Panc1 (cell line): Measurements from ENCODE around the gene CCDC85C. TPM values are rescaled to one million over a fixed set of nuclear protein-coding genes. Genes with fewer than 3 reads are reported as not detected.

Experiments used
- ATAC-seq: fragments of 200-7000 bp; cut with Tn5 transposase; 2 replicates; pipeline ENCODE4 v1.9.1; 2020; ENCODE audit warnings: mild to moderate bottlenecking, moderate library complexity
- BruUV-seq: library from RNA; stranded (reverse); fragments of 400-500 nt; replicated peaks from 2 replicates; lab custom pipeline; 2021; lab: Mats Ljungman, UMichigan
- CTCF ChIA-PET: fragments of 300-600 bp; sonication (Branson Sonifier 250); formaldehyde crosslinking; loops from one replicate; lab custom pipeline; 2022; ENCODE audit warnings: antibody characterized with exemption; lab: Charles Lee
- POLR2A ChIA-PET: fragments of 300-600 bp; sonication (Branson Sonifier 250); formaldehyde crosslinking; loops from one replicate; lab custom pipeline; 2022; ENCODE audit warnings: antibody characterized with exemption; lab: Charles Lee
- DNase-seq: peaks from one replicate; pipeline ENCODE4 v3.0.0-alpha.2; 2010; ENCODE audit warnings: low read depth, low spot score
- H3K27ac ChIP-seq: 2 replicates; pipeline ENCODE4 v1.5.1; 2011; ENCODE audit warnings: mild to moderate bottlenecking, low read length, inconsistent platforms
- H3K27me3 ChIP-seq: fragments of 200-500 bp; sonication (Bioruptor generic); 2 replicates; pipeline ENCODE4 v1.6.0; 2014; ENCODE audit warnings: low read length, inconsistent platforms; ENCODE audit not compliant: control insufficient read depth, insufficient read depth
- H3K36me3 ChIP-seq: fragments of 200-500 bp; sonication (Bioruptor generic); 2 replicates; pipeline ENCODE4 v1.5.1; 2014; ENCODE audit warnings: inconsistent platforms, mild to moderate bottlenecking, low read length, moderate library complexity; ENCODE audit not compliant: control insufficient read depth, insufficient read depth
- H3K4me1 ChIP-seq: 2 replicates; pipeline ENCODE4 v1.5.1; 2011; ENCODE audit warnings: inconsistent platforms, mild to moderate bottlenecking, low read length, moderate library complexity; ENCODE audit not compliant: control insufficient read depth, insufficient read depth
- H3K4me3 ChIP-seq, 2 experiments: 2 replicates each; pipeline ENCODE4 v1.5.1; 2011 to 2012; ENCODE audit warnings: low read depth in 2 of 2, low read length in 2 of 2, mild to moderate bottlenecking in 2 of 2, inconsistent platforms in 1 of 2, moderate library complexity in 1 of 2
- H3K9me3 ChIP-seq: fragments of 200-500 bp; sonication (Bioruptor generic); 2 replicates; pipeline ENCODE4 v1.5.1; 2014; ENCODE audit warnings: low read depth, mild to moderate bottlenecking, inconsistent platforms, low read length, moderate library complexity; ENCODE audit not compliant: control insufficient read depth, insufficient read depth
- POLR2AphosphoS5 ChIP-seq: IDR thresholded peaks from 2 replicates; pipeline ENCODE4 v1.6.1; 2012; ENCODE audit warnings: mild to moderate bottlenecking, low read depth, low read length, moderate library complexity
- SIN3A ChIP-seq: IDR thresholded peaks from 2 replicates; pipeline ENCODE4 v1.6.1; 2012; ENCODE audit warnings: low read depth, mild to moderate bottlenecking, low read length, moderate library complexity, borderline replicate concordance; ENCODE audit not compliant: insufficient read depth
- TCF7L2 ChIP-seq: IDR thresholded peaks from 2 replicates; pipeline ENCODE4 v1.6.1; 2011; ENCODE audit warnings: mild to moderate bottlenecking, low read depth, low read length, inconsistent platforms
- in situ Hi-C: cut with HindIII; loops from 2 replicates; pipeline ENCODE4 v1.10.0; 2016; ENCODE audit warnings: low sequenced_read_pairs, low pct_unique_long_range_greater_than_20kb
- intact Hi-C: fragments of 100-400 bp; cut with micrococcal nuclease; formaldehyde crosslinking; loops from one replicate; pipeline ENCODE4 v1.10.0; 2022; ENCODE audit not compliant: unreplicated experiment
- total RNA-seq: library from RNA; stranded (reverse); gene quantifications from one replicate; pipeline ENCODE4 v1.2.1, GENCODE V29; 2021; ENCODE audit not compliant: unreplicated experiment
- TF ChIP-seq, protein P1 (sequence below), 2 experiments: IDR thresholded peaks; 2 replicates each; pipeline ENCODE4 v1.6.1; 2011 to 2012; ENCODE audit warnings: low read depth in 2 of 2, control low read depth in 1 of 2, low read length in 1 of 2, mild to moderate bottlenecking in 1 of 2, moderate library complexity in 1 of 2; ENCODE audit not compliant: insufficient read depth in 1 of 2
- TF ChIP-seq, protein P2 (sequence below): fragments of 450-650 bp; IDR thresholded peaks from 2 replicates; pipeline ENCODE4 v1.5.1; 2017; ENCODE audit warnings: mild to moderate bottlenecking

Gene CCDC85C
- total RNA-seq, 1 experiment from 2014 or later, result 96.6 TPM

DNA sequence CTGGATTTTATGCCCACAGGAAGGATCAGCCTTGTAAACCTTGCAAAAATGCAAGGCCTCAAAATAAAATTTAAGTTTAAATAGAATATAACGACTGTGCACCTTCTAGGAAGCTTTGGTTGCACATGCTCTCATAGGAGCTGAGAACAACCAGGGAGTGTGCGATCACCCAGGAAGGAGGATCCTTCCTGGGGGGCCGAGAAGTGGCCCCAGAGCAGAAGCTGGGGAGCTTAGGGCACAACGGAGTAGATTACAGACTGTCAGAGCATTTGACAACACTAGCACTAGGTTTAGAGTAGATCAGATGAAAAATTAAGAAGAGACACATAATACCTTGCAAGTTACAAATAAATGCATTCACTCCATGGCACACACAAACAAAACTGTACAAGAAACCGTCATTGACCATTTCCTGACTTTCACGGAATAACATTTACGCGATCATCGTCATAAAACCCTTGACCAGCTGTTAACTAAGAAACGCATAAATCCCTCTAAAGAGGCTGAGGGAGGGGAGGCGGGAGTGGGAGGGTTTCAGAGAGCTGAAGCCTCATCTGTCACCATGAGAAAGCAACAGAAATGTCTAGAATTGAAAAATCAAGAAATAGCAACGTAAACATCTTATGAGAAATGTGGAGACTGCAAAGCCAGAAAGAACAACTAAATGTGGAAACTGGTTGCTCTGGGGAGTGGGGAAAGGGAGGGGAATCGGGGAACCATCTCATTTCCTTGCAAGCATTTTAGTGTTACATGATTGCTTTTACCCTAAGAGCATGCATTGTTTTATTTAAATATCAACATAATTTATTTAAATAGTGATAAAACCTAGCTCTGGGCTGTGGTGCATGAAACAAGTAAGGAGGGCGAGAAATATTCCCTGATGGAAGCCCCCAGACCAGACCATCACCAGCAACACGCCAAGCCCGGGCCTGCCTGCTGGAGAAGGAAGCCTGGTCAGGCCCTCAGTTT is 13.1 kb upstream of the CCDC85C start:
- intact Hi-C loops, result no loop called here
- no peak for ATAC-seq
- Histone ChIP-seq H3K4me1 (no peaks in the 10 kb centered on the region; the same call in 1 of the 2 replicates), H3K4me3 (no peak overlapping the region), H3K27me3 (no peaks in the 10 kb centered on the region), H3K9me3 (no peaks in the 10 kb centered on the region), H3K27ac (no peak overlapping the region), H3K36me3 (no peaks in the 10 kb centered on the region)
- no TSS peak for BruUV-seq
- TF ChIP-seq, protein P1, sequence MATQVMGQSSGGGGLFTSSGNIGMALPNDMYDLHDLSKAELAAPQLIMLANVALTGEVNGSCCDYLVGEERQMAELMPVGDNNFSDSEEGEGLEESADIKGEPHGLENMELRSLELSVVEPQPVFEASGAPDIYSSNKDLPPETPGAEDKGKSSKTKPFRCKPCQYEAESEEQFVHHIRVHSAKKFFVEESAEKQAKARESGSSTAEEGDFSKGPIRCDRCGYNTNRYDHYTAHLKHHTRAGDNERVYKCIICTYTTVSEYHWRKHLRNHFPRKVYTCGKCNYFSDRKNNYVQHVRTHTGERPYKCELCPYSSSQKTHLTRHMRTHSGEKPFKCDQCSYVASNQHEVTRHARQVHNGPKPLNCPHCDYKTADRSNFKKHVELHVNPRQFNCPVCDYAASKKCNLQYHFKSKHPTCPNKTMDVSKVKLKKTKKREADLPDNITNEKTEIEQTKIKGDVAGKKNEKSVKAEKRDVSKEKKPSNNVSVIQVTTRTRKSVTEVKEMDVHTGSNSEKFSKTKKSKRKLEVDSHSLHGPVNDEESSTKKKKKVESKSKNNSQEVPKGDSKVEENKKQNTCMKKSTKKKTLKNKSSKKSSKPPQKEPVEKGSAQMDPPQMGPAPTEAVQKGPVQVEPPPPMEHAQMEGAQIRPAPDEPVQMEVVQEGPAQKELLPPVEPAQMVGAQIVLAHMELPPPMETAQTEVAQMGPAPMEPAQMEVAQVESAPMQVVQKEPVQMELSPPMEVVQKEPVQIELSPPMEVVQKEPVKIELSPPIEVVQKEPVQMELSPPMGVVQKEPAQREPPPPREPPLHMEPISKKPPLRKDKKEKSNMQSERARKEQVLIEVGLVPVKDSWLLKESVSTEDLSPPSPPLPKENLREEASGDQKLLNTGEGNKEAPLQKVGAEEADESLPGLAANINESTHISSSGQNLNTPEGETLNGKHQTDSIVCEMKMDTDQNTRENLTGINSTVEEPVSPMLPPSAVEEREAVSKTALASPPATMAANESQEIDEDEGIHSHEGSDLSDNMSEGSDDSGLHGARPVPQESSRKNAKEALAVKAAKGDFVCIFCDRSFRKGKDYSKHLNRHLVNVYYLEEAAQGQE (IDR thresholded peaks at IDR 0.05; ENCODE audit: insufficient read depth in 1 of 2, low read depth in 2 of 2, low read length in 1 of 2), result no peak
- no peak for TF ChIP-seq TCF7L2
- TF ChIP-seq, protein P2, sequence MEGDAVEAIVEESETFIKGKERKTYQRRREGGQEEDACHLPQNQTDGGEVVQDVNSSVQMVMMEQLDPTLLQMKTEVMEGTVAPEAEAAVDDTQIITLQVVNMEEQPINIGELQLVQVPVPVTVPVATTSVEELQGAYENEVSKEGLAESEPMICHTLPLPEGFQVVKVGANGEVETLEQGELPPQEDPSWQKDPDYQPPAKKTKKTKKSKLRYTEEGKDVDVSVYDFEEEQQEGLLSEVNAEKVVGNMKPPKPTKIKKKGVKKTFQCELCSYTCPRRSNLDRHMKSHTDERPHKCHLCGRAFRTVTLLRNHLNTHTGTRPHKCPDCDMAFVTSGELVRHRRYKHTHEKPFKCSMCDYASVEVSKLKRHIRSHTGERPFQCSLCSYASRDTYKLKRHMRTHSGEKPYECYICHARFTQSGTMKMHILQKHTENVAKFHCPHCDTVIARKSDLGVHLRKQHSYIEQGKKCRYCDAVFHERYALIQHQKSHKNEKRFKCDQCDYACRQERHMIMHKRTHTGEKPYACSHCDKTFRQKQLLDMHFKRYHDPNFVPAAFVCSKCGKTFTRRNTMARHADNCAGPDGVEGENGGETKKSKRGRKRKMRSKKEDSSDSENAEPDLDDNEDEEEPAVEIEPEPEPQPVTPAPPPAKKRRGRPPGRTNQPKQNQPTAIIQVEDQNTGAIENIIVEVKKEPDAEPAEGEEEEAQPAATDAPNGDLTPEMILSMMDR, result no peak
- in situ Hi-C loops, result no loop called here
- ChIA-PET CTCF (no interaction called here), POLR2A (no interaction called here)
- no peak for DNase-seq

DNA sequence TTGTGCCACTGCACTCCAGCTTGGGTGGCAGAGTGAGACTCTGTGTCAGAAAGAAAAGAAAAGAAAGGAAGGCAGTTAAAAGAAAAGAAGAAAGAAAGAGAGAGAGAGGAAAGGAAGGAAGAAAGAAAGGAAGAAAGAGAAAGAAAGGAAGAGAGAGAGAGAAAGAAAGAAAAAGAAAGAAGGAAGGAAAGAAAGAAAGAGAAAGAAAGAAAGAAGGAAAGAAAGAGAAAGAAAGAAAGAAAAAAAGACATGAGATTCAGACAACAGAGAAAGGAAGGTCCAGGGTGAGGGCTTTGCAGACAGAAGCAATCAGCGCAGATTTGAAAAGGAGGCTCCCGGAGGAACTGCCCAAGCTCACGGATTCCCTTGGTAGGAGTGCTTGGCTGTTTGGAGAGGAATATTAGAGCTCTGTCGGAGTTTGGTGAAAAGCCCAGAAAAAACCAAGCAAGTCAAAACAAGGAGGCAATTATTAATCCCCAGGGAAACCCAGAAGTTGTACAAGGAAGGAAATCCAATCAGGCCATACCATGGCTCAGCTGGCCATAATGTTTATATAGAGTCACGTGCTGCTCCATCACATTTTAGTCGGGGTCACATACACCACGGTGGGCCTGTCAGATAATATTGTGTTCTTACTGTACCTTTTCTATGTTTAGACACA is 11.6 kb upstream of the CCDC85C start:
- in situ Hi-C loops (no loop called here), intact Hi-C loops (no loop called here)
- Histone ChIP-seq H3K36me3 (no peaks in the 10 kb centered on the region), H3K27me3 (no peaks in the 10 kb centered on the region), H3K9me3 (no peaks in the 10 kb centered on the region), H3K4me3 (no peak overlapping the region), H3K4me1 (no peaks in the 10 kb centered on the region; the same call in 1 of the 2 replicates), H3K27ac (no peak overlapping the region)
- TF ChIP-seq POLR2AphosphoS5 (no peak), TCF7L2 (no peak), SIN3A (no peak)
- TF ChIP-seq, protein P1 (IDR thresholded peaks at IDR 0.05; ENCODE audit: insufficient read depth in 1 of 2, low read depth in 2 of 2, low read length in 1 of 2), result no peak
- TF ChIP-seq, protein P2, result no peak
- ATAC-seq (no peak), DNase-seq (no peak)
- no TSS peak for BruUV-seq
- ChIA-PET CTCF (interaction anchor here (0.5 kb wide), 1 partner anchor 10 kb away, joined by 4 read pairs; no protein-coding TSS in a partner anchor), POLR2A (no interaction called here)
